Liver (tissue), 9 donors: ENCODE data around the gene SPINK7. TPM values are rescaled to one million over a fixed set of nuclear protein-coding genes. Genes with fewer than 3 reads are reported as not detected.
A peak's percentile ranks its signal among the peaks of the same experiment; 100 is the strongest.

Source experiments
- DNase-seq: peaks from one replicate; pipeline ENCODE4 v3.0.0-alpha.2; 2017; ENCODE audit warnings: low spot score
- H3K27ac ChIP-seq, 2 donors: one replicate each; pipeline ENCODE4 v1.7.0; 2013; ENCODE audit warnings: inconsistent platforms in 2 of 2, low read length in 2 of 2, control low read depth in 1 of 2, low read depth in 1 of 2, mild to moderate bottlenecking in 1 of 2
- H3K27me3 ChIP-seq, 4 donors: one replicate each; pipeline versions ENCODE4 v1.6.1 to v1.7.0; 2013; ENCODE audit warnings: low read length in 3 of 4, inconsistent platforms in 1 of 4, mild to moderate bottlenecking in 1 of 4, moderate library complexity in 1 of 4; ENCODE audit not compliant: control insufficient read depth in 4 of 4, insufficient read depth in 4 of 4
- H3K36me3 ChIP-seq, 4 donors: one replicate each; pipeline versions ENCODE4 v1.6.1 to v1.7.0; 2013; ENCODE audit warnings: low read length in 3 of 4, mild to moderate bottlenecking in 3 of 4, low read depth in 1 of 4, moderate library complexity in 1 of 4; ENCODE audit not compliant: control insufficient read depth in 4 of 4, insufficient read depth in 3 of 4
- H3K4me1 ChIP-seq, 4 donors: one replicate each; pipeline versions ENCODE4 v1.6.1 to v1.7.0; 2013; ENCODE audit warnings: low read length in 3 of 4, mild to moderate bottlenecking in 3 of 4, moderate library complexity in 1 of 4; ENCODE audit not compliant: control insufficient read depth in 4 of 4, insufficient read depth in 4 of 4
- H3K4me3 ChIP-seq, 3 donors: one replicate each; pipeline versions ENCODE4 v1.6.1 to v1.7.0; 2013; ENCODE audit warnings: low read length in 3 of 3, control low read depth in 1 of 3, low read depth in 1 of 3, mild to moderate bottlenecking in 1 of 3
- H3K9ac ChIP-seq, 2 donors: one replicate each; pipeline ENCODE4 v1.7.0; 2013; ENCODE audit warnings: low read length in 2 of 2, mild to moderate bottlenecking in 2 of 2, moderate library complexity in 2 of 2, control low read depth in 1 of 2, low read depth in 1 of 2
- H3K9me3 ChIP-seq, 4 donors: one replicate each; pipeline versions ENCODE4 v1.6.1 to v1.7.0; 2013; ENCODE audit warnings: low read length in 3 of 4; ENCODE audit not compliant: control insufficient read depth in 4 of 4
- HNF4A ChIP-seq, 2 donors: conservative IDR thresholded peaks; 2 replicates each; pipeline ENCODE4 v1.6.1; 2016; ENCODE audit warnings: antibody characterized with exemption in 2 of 2, mild to moderate bottlenecking in 2 of 2
- SP1 ChIP-seq: IDR thresholded peaks from 2 replicates; pipeline ENCODE4 v1.6.1; 2018; ENCODE audit warnings: antibody characterized with exemption, mild to moderate bottlenecking
- polyA plus RNA-seq, 2 donors: library from polyadenylated mRNA; stranded (reverse) in 1 of 2; unstranded in 1 of 2; fragments of 200-250 nt in 1 of 2; fragments of >200 nt in 1 of 2; fragmentation: Nextera tagmentation in 1 of 2; extraction: Ambion mirVana in 1 of 2; gene quantifications; one replicate each; pipeline versions ENCODE4 v1.2.1 to v1.2.3, GENCODE V29; 2013 to 2015
- total RNA-seq, 2 donors: library from RNA; depleted of rRNA; stranded (reverse); fragments of >200 nt; gene quantifications; one replicate each; pipeline ENCODE4 v1.2.3, GENCODE V29; 2014
- donor health status: healthy.
- donor health status: healthy.
- donor health status: healthy.
- donor health status: healthy.
- donor health status: healthy.

The SPINK7 gene
- total and polyA plus RNA-seq, 4 donors, result not detected

GRCh38 chr5:148364343-148364742 is 52.1 kb downstream of the SPINK7 start:
- H3K27me3 ChIP-seq, result no peaks in the 10 kb centered on the region
- no peaks in the 10 kb centered on the region for H3K9me3 ChIP-seq
- H3K27ac ChIP-seq, result no peak overlapping the region
- no peak for DNase-seq
- TF ChIP-seq SP1, result no peak
- peak; percentile 8 to 28 for TF ChIP-seq HNF4A (conservative IDR thresholded peaks at IDR 0.05)
- H3K9ac ChIP-seq, result no peak overlapping the region
- peaks cover 0 to 14% (median 5%) of the 10 kb centered on the region in 4 donors for H3K4me1 ChIP-seq
- no peaks in the 10 kb centered on the region for H3K36me3 ChIP-seq
- H3K4me3 ChIP-seq, result no peak overlapping the region

Other genes starting within 250 kb of the SPINK7 start
- under 1 TPM in 1 of 2 donors, not detected in 1; 0.42 TPM for gene SPINK5, start 248.4 kb upstream of the SPINK7 start, total RNA-seq
- gene SPINK5, start 248.4 kb upstream of the SPINK7 start, polyA plus RNA-seq, result under 1 TPM in 1 of 2 donors, not detected in 1; 0.10 TPM
- not detected for gene SPINK14, start 143.9 kb upstream of the SPINK7 start, total RNA-seq
- gene SPINK14, start 143.9 kb upstream of the SPINK7 start, polyA plus RNA-seq, result not detected
- not detected for gene SPINK6, start 109.4 kb upstream of the SPINK7 start, total RNA-seq
- gene SPINK6, start 109.4 kb upstream of the SPINK7 start, polyA plus RNA-seq, result not detected
- gene MARCOL, start 73.9 kb upstream of the SPINK7 start, total RNA-seq, result not detected
- gene MARCOL, start 73.9 kb upstream of the SPINK7 start, polyA plus RNA-seq, result not detected
- not detected for gene SPINK13, start 43.6 kb upstream of the SPINK7 start, total RNA-seq
- gene SPINK13, start 43.6 kb upstream of the SPINK7 start, polyA plus RNA-seq, result not detected
- gene SPINK9, start 23.1 kb downstream of the SPINK7 start, total RNA-seq, result not detected
- gene SPINK9, start 23.1 kb downstream of the SPINK7 start, polyA plus RNA-seq, result not detected
- gene FBXO38, start 71.5 kb downstream of the SPINK7 start, total RNA-seq, result 10 to 100 TPM; 37.9 to 40.9 TPM
- 10 to 100 TPM in 1 of 2 donors, 1 to 10 TPM in 1; 8.2 to 12.8 TPM for gene FBXO38, start 71.5 kb downstream of the SPINK7 start, polyA plus RNA-seq